ENCODE results near the gene EXOG. TPM values are rescaled to one million over a fixed set of nuclear protein-coding genes. Genes with fewer than 3 reads are reported as not detected.

Gene EXOG
- total and polyA plus RNA-seq, 2 donors (not counting 1 experiment from before 2014, with no cell fraction given), result 14.2 to 16.4 TPM

DNA sequence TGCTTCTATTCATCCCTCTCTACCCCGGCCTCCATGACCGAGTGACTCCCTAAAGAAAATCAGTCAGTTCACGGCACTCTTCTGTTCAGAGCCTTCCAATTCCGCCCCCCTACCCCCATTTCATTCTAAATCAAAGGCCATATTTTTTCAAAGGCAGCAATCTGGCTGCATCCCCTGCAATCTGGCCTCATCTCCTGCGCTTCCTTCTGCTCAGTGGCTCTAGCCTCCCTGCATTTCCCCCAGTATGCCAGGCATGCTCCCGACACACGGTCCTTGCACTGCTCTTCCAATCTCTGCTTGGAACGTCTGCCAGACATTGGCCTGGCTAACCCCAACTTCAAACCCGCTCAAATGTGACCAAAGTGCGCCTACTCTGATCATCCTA is 67.7 kb downstream of the EXOG start:
- Histone ChIP-seq H3K27ac (ENCODE audit: insufficient read depth, low read length) (no peak overlapping the region), H3K4me3 (replicated peaks in 1 of 4; ENCODE audit: control extremely low read depth in 1 of 4, insufficient read depth in 1 of 4, low read depth in 3 of 4, low read length in 4 of 4) (no peak overlapping the region), H3K79me2 (ENCODE audit: control insufficient read depth, insufficient read depth, low read length) (no peaks in the 10 kb centered on the region), H3K4me1 (ENCODE audit: control insufficient read depth, extremely low read depth, insufficient read depth, low read length) (no peaks in the 10 kb centered on the region), H2AFZ (ENCODE audit: low read length) (no peak overlapping the region), H3K36me3 (ENCODE audit: control insufficient read depth, insufficient read depth, low read length) (no peaks in the 10 kb centered on the region), H3K9ac (ENCODE audit: insufficient read depth, low read length) (no peak overlapping the region), H3K9me3 (ENCODE audit: control insufficient read depth, insufficient read depth, low read depth, low read length) (no peaks in the 10 kb centered on the region), H4K20me1 (ENCODE audit: control insufficient read depth, extremely low read depth, insufficient read depth, low read length) (no peaks in the 10 kb centered on the region), H3K4me2 (ENCODE audit: extremely low read depth, insufficient read depth, low read length) (no peak overlapping the region), H3K27me3 (ENCODE audit: control insufficient read depth, insufficient read depth, low read length) (no peaks in the 10 kb centered on the region)
- TF ChIP-seq EZH2 (IDR thresholded peaks at IDR 0.05; ENCODE audit: low read length, missing control alignments), result no peak
- TF ChIP-seq, protein P1, sequence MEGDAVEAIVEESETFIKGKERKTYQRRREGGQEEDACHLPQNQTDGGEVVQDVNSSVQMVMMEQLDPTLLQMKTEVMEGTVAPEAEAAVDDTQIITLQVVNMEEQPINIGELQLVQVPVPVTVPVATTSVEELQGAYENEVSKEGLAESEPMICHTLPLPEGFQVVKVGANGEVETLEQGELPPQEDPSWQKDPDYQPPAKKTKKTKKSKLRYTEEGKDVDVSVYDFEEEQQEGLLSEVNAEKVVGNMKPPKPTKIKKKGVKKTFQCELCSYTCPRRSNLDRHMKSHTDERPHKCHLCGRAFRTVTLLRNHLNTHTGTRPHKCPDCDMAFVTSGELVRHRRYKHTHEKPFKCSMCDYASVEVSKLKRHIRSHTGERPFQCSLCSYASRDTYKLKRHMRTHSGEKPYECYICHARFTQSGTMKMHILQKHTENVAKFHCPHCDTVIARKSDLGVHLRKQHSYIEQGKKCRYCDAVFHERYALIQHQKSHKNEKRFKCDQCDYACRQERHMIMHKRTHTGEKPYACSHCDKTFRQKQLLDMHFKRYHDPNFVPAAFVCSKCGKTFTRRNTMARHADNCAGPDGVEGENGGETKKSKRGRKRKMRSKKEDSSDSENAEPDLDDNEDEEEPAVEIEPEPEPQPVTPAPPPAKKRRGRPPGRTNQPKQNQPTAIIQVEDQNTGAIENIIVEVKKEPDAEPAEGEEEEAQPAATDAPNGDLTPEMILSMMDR (conservative IDR thresholded peaks at IDR 0.05 in 1 of 2, IDR thresholded peaks at IDR 0.05 in 1 of 2; ENCODE audit: low read depth in 1 of 2, low read length in 2 of 2), result no peak
- no peak for DNase-seq (ENCODE audit: low read depth in 2 of 2)

DNA sequence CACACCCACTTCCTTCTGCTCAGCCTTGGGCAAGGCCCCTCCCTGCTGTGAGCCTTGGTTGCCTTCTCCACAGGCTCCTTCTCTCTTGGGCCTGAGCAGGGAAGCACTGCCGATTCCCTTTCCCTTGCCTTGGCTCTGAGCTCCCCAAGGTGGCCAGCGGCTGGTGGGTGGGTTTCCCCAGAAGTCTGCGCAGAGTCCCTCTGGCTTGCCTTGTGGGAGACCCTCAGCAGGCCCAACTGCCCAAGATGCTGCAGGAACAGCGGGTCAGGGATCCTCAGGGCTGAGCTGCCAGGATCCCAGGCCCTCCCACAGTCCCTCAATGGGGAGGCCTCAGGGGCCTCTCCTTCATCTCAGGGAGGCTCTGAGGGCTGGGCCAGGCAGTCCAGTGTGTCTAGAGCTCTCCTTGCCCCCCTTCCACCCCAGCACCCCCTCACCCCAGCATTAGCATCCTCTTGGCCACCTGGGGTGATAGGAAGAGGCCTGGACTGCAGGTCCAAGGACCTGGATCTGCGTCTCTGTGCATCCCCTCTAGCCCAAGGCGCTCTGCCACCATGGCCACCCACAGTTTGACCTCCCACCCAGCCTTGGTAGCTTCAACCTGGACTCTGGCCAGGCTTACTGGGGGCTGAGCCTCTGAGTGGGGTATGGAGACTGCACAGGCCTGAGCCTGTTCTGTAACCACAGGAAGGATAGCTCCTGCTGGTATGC is 68.6 kb downstream of the EXOG start:
- Histone ChIP-seq H2AFZ (ENCODE audit: low read length) (no peak overlapping the region), H3K79me2 (ENCODE audit: control insufficient read depth, insufficient read depth, low read length) (no peaks in the 10 kb centered on the region), H3K9ac (ENCODE audit: insufficient read depth, low read length) (no peak overlapping the region), H3K4me3 (replicated peaks in 1 of 4; ENCODE audit: control extremely low read depth in 1 of 4, insufficient read depth in 1 of 4, low read depth in 3 of 4, low read length in 4 of 4) (no peak overlapping the region), H3K9me3 (ENCODE audit: control insufficient read depth, insufficient read depth, low read depth, low read length) (no peaks in the 10 kb centered on the region), H3K4me2 (ENCODE audit: extremely low read depth, insufficient read depth, low read length) (no peak overlapping the region), H4K20me1 (ENCODE audit: control insufficient read depth, extremely low read depth, insufficient read depth, low read length) (no peaks in the 10 kb centered on the region), H3K27me3 (ENCODE audit: control insufficient read depth, insufficient read depth, low read length) (no peaks in the 10 kb centered on the region), H3K27ac (ENCODE audit: insufficient read depth, low read length) (no peak overlapping the region), H3K4me1 (ENCODE audit: control insufficient read depth, extremely low read depth, insufficient read depth, low read length) (no peaks in the 10 kb centered on the region), H3K36me3 (ENCODE audit: control insufficient read depth, insufficient read depth, low read length) (no peaks in the 10 kb centered on the region)
- TF ChIP-seq EZH2 (IDR thresholded peaks at IDR 0.05; ENCODE audit: low read length, missing control alignments), result no peak
- DNase-seq (ENCODE audit: low read depth in 2 of 2), result no peak

DNA sequence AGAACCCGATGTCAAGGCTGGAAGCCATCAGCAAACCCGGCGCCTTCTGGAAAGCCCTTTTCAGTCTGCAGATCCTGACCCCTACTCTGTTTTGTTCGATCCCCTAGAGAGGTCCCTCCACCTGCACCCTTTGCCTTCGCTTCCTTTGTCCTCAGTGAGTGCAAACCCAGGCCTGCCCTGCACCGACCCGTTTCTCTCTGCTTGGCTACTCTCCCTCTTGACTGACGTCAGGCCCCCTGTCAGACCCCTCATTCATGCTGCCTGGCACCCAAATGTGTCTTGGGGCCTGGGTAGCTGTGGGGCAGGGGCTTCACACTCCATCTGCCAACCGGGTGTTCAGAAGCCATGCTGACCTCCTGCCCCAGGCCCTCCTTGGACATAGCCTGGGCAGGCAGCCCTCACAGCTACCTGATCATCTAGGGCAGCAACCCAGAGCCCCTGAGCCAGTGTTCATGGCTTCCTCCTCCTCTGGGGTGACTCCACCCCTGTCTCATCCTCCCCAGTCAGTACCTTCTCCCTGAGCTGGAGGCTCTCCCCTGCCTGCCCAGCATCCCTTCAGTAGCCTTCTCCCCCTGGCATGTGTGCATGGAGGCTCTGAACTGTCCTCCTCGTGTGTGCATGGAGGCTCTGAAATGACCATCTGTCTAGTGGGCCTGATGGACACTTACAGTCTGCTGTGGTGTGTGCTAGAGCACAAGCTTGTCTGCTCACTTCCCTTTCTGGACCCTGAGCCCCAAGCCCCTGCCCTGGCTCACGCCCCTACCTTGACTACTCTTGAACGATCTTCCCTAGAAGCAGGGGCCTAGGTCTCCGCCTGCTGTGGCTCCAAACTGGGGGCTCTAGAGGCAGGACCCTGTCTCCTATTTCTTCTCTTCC is 69.4 kb downstream of the EXOG start:
- Histone ChIP-seq H3K36me3 (ENCODE audit: control insufficient read depth, insufficient read depth, low read length) (no peaks in the 10 kb centered on the region), H4K20me1 (ENCODE audit: control insufficient read depth, extremely low read depth, insufficient read depth, low read length) (no peaks in the 10 kb centered on the region), H3K9me3 (ENCODE audit: control insufficient read depth, insufficient read depth, low read depth, low read length) (no peaks in the 10 kb centered on the region), H3K4me1 (ENCODE audit: control insufficient read depth, extremely low read depth, insufficient read depth, low read length) (no peaks in the 10 kb centered on the region), H2AFZ (ENCODE audit: low read length) (no peak overlapping the region), H3K9ac (ENCODE audit: insufficient read depth, low read length) (no peak overlapping the region), H3K27ac (ENCODE audit: insufficient read depth, low read length) (no peak overlapping the region), H3K4me2 (ENCODE audit: extremely low read depth, insufficient read depth, low read length) (no peak overlapping the region), H3K79me2 (ENCODE audit: control insufficient read depth, insufficient read depth, low read length) (no peaks in the 10 kb centered on the region), H3K4me3 (replicated peaks in 1 of 4; ENCODE audit: control extremely low read depth in 1 of 4, insufficient read depth in 1 of 4, low read depth in 3 of 4, low read length in 4 of 4) (no peak overlapping the region), H3K27me3 (ENCODE audit: control insufficient read depth, insufficient read depth, low read length) (no peaks in the 10 kb centered on the region)
- DNase-seq (ENCODE audit: low read depth in 2 of 2), result no peak
- no peak for TF ChIP-seq EZH2 (IDR thresholded peaks at IDR 0.05; ENCODE audit: low read length, missing control alignments)
- TF ChIP-seq, protein P1 (conservative IDR thresholded peaks at IDR 0.05 in 1 of 2, IDR thresholded peaks at IDR 0.05 in 1 of 2; ENCODE audit: low read depth in 1 of 2, low read length in 2 of 2), result no peak

Data from fibroblast of lung (primary cell).